ENCODE data around the gene ZNF280B. TPM values are rescaled to one million over a fixed set of nuclear protein-coding genes. Genes with fewer than 3 reads are reported as not detected.

ZNF280B gene
- polyA plus RNA-seq, 1 of the 3 experiments (the other 2 are of a cell fraction): 0.82 TPM

GRCh38 chr22:22463855-22464540 lies 44.5 kb downstream of the ZNF280B start (continued):
- no peak for TF ChIP-seq IRF3 (IDR thresholded peaks at IDR 0.05; ENCODE audit: low read depth, low read length)
- TF ChIP-seq GATA2 (CRISPR knock-in tag; IDR thresholded peaks at IDR 0.05): no peak
- TF ChIP-seq SMC3 (IDR thresholded peaks at IDR 0.05; ENCODE audit: low read depth, low read length): peak; percentile 71

- Histone ChIP-seq H3K9ac (no peak overlapping the region), H3K4me1 (ENCODE audit: control insufficient read depth in 1 of 2, insufficient read depth in 2 of 2, low read depth in 1 of 2, low read length in 1 of 2) (peaks cover 0 to 2% of the 10 kb centered on the region in 2 experiments; a peak in 1 of 4 replicates), H3F3A (replicated peaks; ENCODE audit: insufficient read depth) (no peaks in the 10 kb centered on the region), H3K4me2 (no peak overlapping the region), H3K9me2 (no peaks in the 10 kb centered on the region), H3K36me3 (replicated peaks in 1 of 2; ENCODE audit: control insufficient read depth in 1 of 2, insufficient read depth in 2 of 2, low read length in 1 of 2) (no peaks in the 10 kb centered on the region), H2AFZ (ENCODE audit: low read depth) (no peak overlapping the region), H3K79me2 (ENCODE audit: insufficient read depth) (no peaks in the 10 kb centered on the region), H3K27ac (ENCODE audit: low read depth in 2 of 2, low read length in 1 of 2) (no peak overlapping the region), H4K20me1 (ENCODE audit: insufficient read depth) (no peaks in the 10 kb centered on the region), H3K9me3 (no peaks in the 10 kb centered on the region), H3K27me3 (ENCODE audit: insufficient read depth) (peaks cover 6% of the 10 kb centered on the region; the same call in 1 of the 2 replicates), H3K4me3 (ENCODE audit: low read depth in 2 of 2, low read length in 1 of 2) (no peak overlapping the region)
- POLR2A ChIA-PET: no interaction called here
- WGBS (ENCODE audit: low lambda C conversion rate): 2% methylated on average over 6 of the region's 6 CpGs
- peak; percentile 14 for DNase-seq
- TF ChIP-seq CTCF (IDR thresholded peaks at IDR 0.05) (peak; percentile 54), RAD21 (IDR thresholded peaks at IDR 0.05; ENCODE audit: low read length) (no peak)
- CTCF ChIA-PET: interaction anchor here (0.7 to 5.2 kb wide), 39 partner anchors 11 to 493 kb away, joined by 3 to 43 read pairs (median 5); partner anchors contain the start of gene ZNF280B
Observed at GRCh38 chr22:22462813-22463567, 45.6 kb downstream of the ZNF280B start.

- peaks cover 0 to 2% of the 10 kb centered on the region in 2 experiments; a peak in 1 of 4 replicates for H3K4me1 ChIP-seq (ENCODE audit: control insufficient read depth in 1 of 2, insufficient read depth in 2 of 2, low read depth in 1 of 2, low read length in 1 of 2)
- 16% methylated on average over 7 of the region's 7 CpGs for WGBS (ENCODE audit: low lambda C conversion rate)
- peaks cover 6% of the 10 kb centered on the region; the same call in 1 of the 2 replicates for H3K27me3 ChIP-seq (ENCODE audit: insufficient read depth)
- no peak overlapping the region for H3K4me2 ChIP-seq
- no peaks in the 10 kb centered on the region for H3F3A ChIP-seq (replicated peaks; ENCODE audit: insufficient read depth)
- POLR2A ChIA-PET: no interaction called here
- no peaks in the 10 kb centered on the region for H3K36me3 ChIP-seq (replicated peaks in 1 of 2; ENCODE audit: control insufficient read depth in 1 of 2, insufficient read depth in 2 of 2, low read length in 1 of 2)
- no peaks in the 10 kb centered on the region for H4K20me1 ChIP-seq (ENCODE audit: insufficient read depth)
- H3K9me2 ChIP-seq: no peaks in the 10 kb centered on the region
- H2AFZ ChIP-seq (ENCODE audit: low read depth): no peak overlapping the region
- no peak overlapping the region for H3K27ac ChIP-seq (ENCODE audit: low read depth in 2 of 2, low read length in 1 of 2)
- DNase-seq: no peak
- H3K79me2 ChIP-seq (ENCODE audit: insufficient read depth): no peaks in the 10 kb centered on the region
- H3K9ac ChIP-seq: no peak overlapping the region
- CTCF ChIA-PET: interaction anchor here (1.1 to 5.2 kb wide), 10 partner anchors 11 to 494 kb away, joined by 3 to 43 read pairs (median 22); partner anchors contain the start of gene ZNF280B
- H3K4me3 ChIP-seq (ENCODE audit: low read depth in 2 of 2, low read length in 1 of 2): no peak overlapping the region
- no peaks in the 10 kb centered on the region for H3K9me3 ChIP-seq
- TF ChIP-seq REST (IDR thresholded peaks at IDR 0.05; ENCODE audit: low read depth, low read length) (no peak), YY1 (IDR thresholded peaks at IDR 0.05; ENCODE audit: low read depth) (no peak), NFIC (IDR thresholded peaks at IDR 0.05; ENCODE audit: borderline replicate concordance) (no peak), RCOR1 (IDR thresholded peaks at IDR 0.05; ENCODE audit: low read length) (no peak), RAD21 (IDR thresholded peaks at IDR 0.05; ENCODE audit: low read length) (no peak), USF1 (IDR thresholded peaks at IDR 0.05; ENCODE audit: borderline replicate concordance, low read depth) (no peak), RFX5 (IDR thresholded peaks at IDR 0.05; ENCODE audit: low read length) (no peak), ZBTB33 (IDR thresholded peaks at IDR 0.05; ENCODE audit: borderline replicate concordance, low read depth) (no peak)
Observed at GRCh38 chr22:22461583-22461982, 47.0 kb downstream of the ZNF280B start.

All from SK-N-SH (cell line).